IMR-90 (cell line): Measurements from ENCODE around the gene NDUFA13. TPM values are rescaled to one million over a fixed set of nuclear protein-coding genes. Genes with fewer than 3 reads are reported as not detected.

Experiments used
- ATAC-seq: fragments of 200-7000 bp; cut with Tn5 transposase; 2 replicates; pipeline ENCODE4 v1.9.1; 2020; ENCODE audit warnings: low read depth, mild to moderate bottlenecking, moderate library complexity
- BruUV-seq: library from RNA; stranded (reverse); fragments of 400-500 nt; replicated peaks from 2 replicates; lab custom pipeline; 2021; lab: Mats Ljungman, UMichigan
- CTCF ChIA-PET: fragments of 300-600 bp; formaldehyde crosslinking; extraction: SDS; loops from one replicate; lab custom pipeline; 2021; ENCODE audit warnings: antibody characterized with exemption; lab: Yijun Ruan, JAX
- POLR2A ChIA-PET: fragments of 300-600 bp; sonication (Branson Sonifier 250); formaldehyde crosslinking; loops from one replicate; lab custom pipeline; 2022; ENCODE audit warnings: antibody characterized with exemption; ENCODE audit not compliant: unreplicated experiment; lab: Charles Lee
- DNase-seq: peaks from one replicate; pipeline ENCODE4 v3.0.0; 2013
- H2AFZ ChIP-seq: replicated peaks from 2 replicates; pipeline ENCODE3; 2013; ENCODE audit warnings: low read length, mild to moderate bottlenecking; ENCODE audit not compliant: poor library complexity
- H2AK5ac ChIP-seq: 2 replicates; pipeline ENCODE4 v1.6.1; 2013; ENCODE audit warnings: low read depth, low read length, inconsistent platforms
- H2AK9ac ChIP-seq: replicated peaks from 2 replicates; pipeline ENCODE3; 2013; ENCODE audit warnings: mild to moderate bottlenecking, low read depth, low read length, moderate library complexity; ENCODE audit not compliant: poor library complexity
- H2BK120ac ChIP-seq: 2 replicates; pipeline ENCODE4 v1.6.1; 2013; ENCODE audit warnings: low read depth, low read length, inconsistent platforms
- H2BK15ac ChIP-seq: 3 replicates; pipeline ENCODE4 v1.6.1; 2013; ENCODE audit warnings: low read depth, low read length, inconsistent platforms
- H2BK20ac ChIP-seq: 2 replicates; pipeline ENCODE4 v1.6.1; 2013; ENCODE audit warnings: low read depth, mild to moderate bottlenecking, inconsistent platforms, low read length, moderate library complexity
- H2BK5ac ChIP-seq: 2 replicates; pipeline ENCODE4 v1.6.1; 2013; ENCODE audit warnings: mild to moderate bottlenecking, low read depth, low read length, inconsistent platforms; ENCODE audit not compliant: poor library complexity, severe bottlenecking
- H3K14ac ChIP-seq: replicated peaks from 2 replicates; pipeline ENCODE4 v1.6.1; 2013; ENCODE audit warnings: low read depth, low read length, inconsistent platforms
- H3K18ac ChIP-seq: 2 replicates; pipeline ENCODE4 v1.6.1; 2013; ENCODE audit warnings: low read depth, low read length, control low read depth
- H3K23ac ChIP-seq: 2 replicates; pipeline ENCODE4 v1.6.1; 2013; ENCODE audit warnings: low read depth, low read length, inconsistent platforms
- H3K27ac ChIP-seq: 2 replicates; pipeline ENCODE4 v1.5.1; 2013; ENCODE audit warnings: mild to moderate bottlenecking, control low read depth, low read length; ENCODE audit not compliant: insufficient read depth
- H3K27me3 ChIP-seq: 2 replicates; pipeline ENCODE4 v1.6.1; 2013; ENCODE audit warnings: low read length; ENCODE audit not compliant: control insufficient read depth, insufficient read depth
- H3K36me3 ChIP-seq: 2 replicates; pipeline ENCODE4 v1.6.1; 2013; ENCODE audit warnings: low read length, mixed read lengths; ENCODE audit not compliant: control insufficient read depth, insufficient read depth
- H3K4ac ChIP-seq: 2 replicates; pipeline ENCODE4 v1.6.1; 2013; ENCODE audit warnings: low read depth, low read length, inconsistent platforms
- H3K4me1 ChIP-seq: 2 replicates; pipeline ENCODE4 v1.6.1; 2013; ENCODE audit warnings: low read length, mixed read lengths; ENCODE audit not compliant: control insufficient read depth, insufficient read depth
- H3K4me2 ChIP-seq: 2 replicates; pipeline ENCODE4 v1.6.1; 2013; ENCODE audit warnings: low read depth, mild to moderate bottlenecking, control low read depth, low read length, moderate library complexity
- H3K4me3 ChIP-seq: 2 replicates; pipeline ENCODE4 v1.5.1; 2013; ENCODE audit warnings: low read depth, mild to moderate bottlenecking, control low read depth, low read length, moderate library complexity; ENCODE audit not compliant: insufficient read depth
- H3K56ac ChIP-seq: 2 replicates; pipeline ENCODE4 v1.6.1; 2013; ENCODE audit warnings: low read length, inconsistent platforms; ENCODE audit not compliant: insufficient read depth; ENCODE audit errors: extremely low read depth
- H3K79me1 ChIP-seq, 2 experiments: 2 replicates each; pipeline ENCODE4 v1.6.1; 2013; ENCODE audit warnings: low read length in 2 of 2, inconsistent platforms in 1 of 2, low read depth in 1 of 2
- H3K9ac ChIP-seq: 2 replicates; pipeline ENCODE4 v1.6.1; 2013; ENCODE audit warnings: low read depth, low read length, control low read depth
- H3K9me1 ChIP-seq: 2 replicates; pipeline ENCODE4 v1.6.1; 2013; ENCODE audit warnings: low read length, inconsistent platforms; ENCODE audit not compliant: insufficient read depth
- H3K9me3 ChIP-seq: 2 replicates; pipeline ENCODE4 v1.6.1; 2013; ENCODE audit warnings: low read length; ENCODE audit not compliant: control insufficient read depth, insufficient read depth
- H4K20me1 ChIP-seq: 2 replicates; pipeline ENCODE4 v1.6.1; 2013; ENCODE audit warnings: low read length, inconsistent platforms; ENCODE audit not compliant: insufficient read depth
- H4K5ac ChIP-seq: 2 replicates; pipeline ENCODE4 v1.6.1; 2013; ENCODE audit warnings: mild to moderate bottlenecking, low read depth, low read length, control low read depth
- H4K8ac ChIP-seq, 2 experiments: 2 replicates each; pipeline ENCODE4 v1.6.1; 2013; ENCODE audit warnings: low read depth in 2 of 2, low read length in 2 of 2, control low read depth in 1 of 2, inconsistent platforms in 1 of 2
- H4K91ac ChIP-seq: 2 replicates; pipeline ENCODE4 v1.6.1; 2013; ENCODE audit warnings: low read depth, low read length, inconsistent platforms; ENCODE audit not compliant: insufficient read depth
- CEBPB ChIP-seq: IDR thresholded peaks from 2 replicates; pipeline ENCODE4 v1.6.1; 2012; ENCODE audit warnings: low read depth, low read length, improper control_type of control experiment
- CHD1 ChIP-seq: IDR thresholded peaks from 2 replicates; pipeline ENCODE4 v1.6.1; 2012; ENCODE audit warnings: low read depth, low read length, improper control_type of control experiment
- FOS ChIP-seq: fragments of 150-350 bp; IDR thresholded peaks from 2 replicates; pipeline ENCODE4 v1.6.1; 2016; ENCODE audit warnings: low read depth, low read length
- MAFK ChIP-seq: IDR thresholded peaks from 2 replicates; pipeline ENCODE4 v1.6.1; 2012; ENCODE audit warnings: low read depth, low read length, improper control_type of control experiment
- MAZ ChIP-seq: IDR thresholded peaks from 2 replicates; pipeline ENCODE4 v1.6.1; 2012; ENCODE audit warnings: low read depth, mild to moderate bottlenecking, low read length, improper control_type of control experiment, moderate library complexity, borderline replicate concordance
- NFE2L2 ChIP-seq: fragments of 150-350 bp; IDR thresholded peaks from 2 replicates; pipeline ENCODE4 v1.6.1; 2016; ENCODE audit warnings: low read depth, mild to moderate bottlenecking, low read length
- POLR2A ChIP-seq: IDR thresholded peaks from 2 replicates; pipeline ENCODE4 v1.6.1; 2012; ENCODE audit warnings: mild to moderate bottlenecking, low read depth, low read length
- RAD21 ChIP-seq: IDR thresholded peaks from 2 replicates; pipeline ENCODE4 v1.6.1; 2012; ENCODE audit warnings: low read length, improper control_type of control experiment
- RFX5 ChIP-seq: IDR thresholded peaks from 2 replicates; pipeline ENCODE4 v1.8.0; 2012; ENCODE audit warnings: low read depth, mild to moderate bottlenecking, low read length, moderate library complexity
- SMC3 ChIP-seq: fragments of 150-350 bp; IDR thresholded peaks from 2 replicates; pipeline ENCODE4 v1.6.1; 2016; ENCODE audit warnings: low read depth, mild to moderate bottlenecking, antibody characterized with exemption, low read length, moderate library complexity
- WGBS, 2 experiments: methylation state at CpG; one replicate each; pipeline versions ENCODE4 v1.1.5 to v1.1.7; 2013; ENCODE audit warnings: missing lambda C conversion rate in 2 of 2; ENCODE audit not compliant: insufficient read length in 1 of 2; ENCODE audit errors: extremely low coverage in 2 of 2; 5-methylcytosine and 5-hydroxymethylcytosine counted together
- dilution Hi-C: fragments of 300-500 bp; cut with HindIII; formaldehyde crosslinking; loops from one replicate; pipeline ENCODE4 v1.14.3; 2018; ENCODE audit warnings: low sequenced_read_pairs; ENCODE audit not compliant: unreplicated experiment
- in situ Hi-C: fragments of 300-500 bp; cut with MboI; formaldehyde crosslinking; loops from 3 replicates; pipeline ENCODE4 v1.14.3; 2019; ENCODE audit warnings: low sequenced_read_pairs, inconsistent platforms, mixed read lengths
- intact Hi-C: fragments of 100-400 bp; cut with micrococcal nuclease; formaldehyde crosslinking; loops from 2 replicates; pipeline ENCODE4 v1.10.0; 2022
- polyA plus RNA-seq, 3 experiments: library from polyadenylated mRNA; depleted of rRNA; stranded (reverse); fragments of >200 nt; gene quantifications; 2 replicates each; pipeline ENCODE4 v1.2.3, GENCODE V29; 2012; ENCODE audit warnings: low replicate concordance in 1 of 3
- total RNA-seq: library from RNA; depleted of rRNA; stranded (reverse); fragments of >200 nt; gene quantifications from 2 replicates; pipeline ENCODE4 v1.2.3, GENCODE V29; 2012
- TF ChIP-seq, protein P1 (sequence below): fragments of 150-350 bp; IDR thresholded peaks from 2 replicates; pipeline ENCODE4 v1.6.1; 2016; ENCODE audit warnings: low read depth, mild to moderate bottlenecking, low read length, moderate library complexity, borderline replicate concordance
- TF ChIP-seq, protein P2 (sequence below): conservative IDR thresholded peaks from 2 replicates; pipeline ENCODE4 v1.5.1; 2012; ENCODE audit warnings: mild to moderate bottlenecking, low read depth, low read length, improper control_type of control experiment

The NDUFA13 gene
- total and polyA plus RNA-seq, 2 of the 4 experiments (the other 2 are of a cell fraction) = 30.6 to 667 TPM

DNA sequence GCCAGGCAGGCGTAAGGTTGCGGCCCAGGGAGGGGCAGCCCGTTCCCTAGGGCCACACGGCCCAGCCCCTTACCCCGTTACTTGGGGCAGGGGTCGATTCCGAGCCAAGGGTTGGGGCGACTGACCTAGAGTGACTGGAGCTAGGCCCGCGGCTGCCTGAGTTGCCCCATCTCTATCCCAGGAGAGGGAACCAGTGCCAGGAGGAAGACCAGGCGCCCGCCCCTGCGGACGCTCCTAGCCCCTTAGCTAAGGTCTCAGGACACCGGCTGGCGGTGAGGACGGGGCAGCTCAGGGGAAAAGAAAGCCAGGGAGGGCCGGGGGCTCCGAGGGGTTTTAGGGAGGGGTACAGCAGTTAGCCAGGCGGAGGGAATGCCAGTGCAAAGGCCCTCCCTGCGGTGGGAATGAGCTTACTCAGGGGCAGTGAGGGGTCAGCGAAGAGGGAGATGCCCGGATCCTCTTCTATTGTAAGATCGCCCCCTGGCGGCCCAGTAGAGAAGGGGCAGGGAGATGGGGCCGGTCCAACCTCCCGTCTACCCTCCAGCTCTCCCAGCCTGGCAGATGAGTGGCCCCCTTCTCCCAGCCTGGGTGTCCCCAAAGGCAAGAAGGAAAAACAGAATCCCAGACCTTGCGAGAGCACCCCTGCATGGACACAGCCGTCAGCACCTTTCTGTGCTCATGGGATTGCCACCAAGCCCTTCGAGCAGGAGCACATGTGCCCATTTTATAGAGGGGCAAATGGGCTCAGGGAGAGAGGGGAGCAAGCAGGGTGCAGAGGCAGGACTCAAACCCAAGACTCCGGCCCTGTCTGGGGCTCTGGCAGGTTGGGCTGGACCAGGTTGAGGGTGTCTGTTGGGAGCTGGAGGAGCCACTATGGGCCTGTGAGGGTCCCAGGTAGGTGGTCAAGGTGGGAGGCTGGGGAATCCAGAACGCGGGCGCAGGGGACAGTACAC is 38.3 kb downstream of the NDUFA13 start (continued):
- TF ChIP-seq, protein P1, sequence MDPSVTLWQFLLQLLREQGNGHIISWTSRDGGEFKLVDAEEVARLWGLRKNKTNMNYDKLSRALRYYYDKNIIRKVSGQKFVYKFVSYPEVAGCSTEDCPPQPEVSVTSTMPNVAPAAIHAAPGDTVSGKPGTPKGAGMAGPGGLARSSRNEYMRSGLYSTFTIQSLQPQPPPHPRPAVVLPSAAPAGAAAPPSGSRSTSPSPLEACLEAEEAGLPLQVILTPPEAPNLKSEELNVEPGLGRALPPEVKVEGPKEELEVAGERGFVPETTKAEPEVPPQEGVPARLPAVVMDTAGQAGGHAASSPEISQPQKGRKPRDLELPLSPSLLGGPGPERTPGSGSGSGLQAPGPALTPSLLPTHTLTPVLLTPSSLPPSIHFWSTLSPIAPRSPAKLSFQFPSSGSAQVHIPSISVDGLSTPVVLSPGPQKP = no peak

DNA sequence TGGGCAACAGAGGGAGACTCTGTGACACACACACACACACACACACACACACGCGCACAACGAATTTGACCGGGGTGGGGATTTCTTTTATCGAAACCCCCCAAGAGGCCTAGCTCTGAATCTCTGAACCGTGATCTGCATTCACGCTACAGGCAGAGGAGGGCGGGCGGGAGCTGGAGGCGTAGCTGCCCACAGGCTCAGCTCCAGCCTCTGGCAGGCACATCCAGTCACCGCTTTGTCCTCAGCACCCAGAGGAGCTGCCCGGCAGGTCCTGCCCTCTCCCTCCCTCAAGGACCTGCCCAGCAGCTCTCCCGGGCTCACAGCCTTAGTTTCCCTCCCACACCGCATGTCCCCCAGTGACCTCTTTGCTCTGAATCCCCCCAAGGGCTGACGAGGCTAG is 42.0 kb downstream of the NDUFA13 start:
- Histone ChIP-seq H2BK5ac (no peak overlapping the region), H3K4ac (no peak overlapping the region), H3K23ac (no peak overlapping the region), H2AFZ (no peak overlapping the region), H3K4me3 (no peak overlapping the region), H2AK9ac (no peak overlapping the region), H3K4me2 (no peak overlapping the region), H3K27me3 (no peaks in the 10 kb centered on the region), H4K5ac (no peak overlapping the region), H3K36me3 (no peaks in the 10 kb centered on the region), H3K4me1 (no peaks in the 10 kb centered on the region), H2BK20ac (no peak overlapping the region), H2BK120ac (no peak overlapping the region), H3K14ac (no peak overlapping the region), H4K8ac (no peak overlapping the region), H3K9me3 (no peaks in the 10 kb centered on the region), H2BK15ac (no peak overlapping the region), H3K27ac (no peak overlapping the region), H3K9me1 (no peaks in the 10 kb centered on the region; the same call in 1 of the 2 replicates), H4K91ac (no peak overlapping the region), H3K79me1 (no peaks in the 10 kb centered on the region), H3K18ac (no peak overlapping the region), H4K20me1 (no peaks in the 10 kb centered on the region), H3K9ac (no peak overlapping the region), H3K56ac (no peak overlapping the region), H2AK5ac (no peak overlapping the region)
- dilution Hi-C loops = no loop called here
- CTCF ChIA-PET = no interaction called here
- intact Hi-C loops = no loop called here
- 81% methylated on average over 6 of the region's 15 CpGs; no CpG with 5 or more reads in 1 of the 2 experiments for WGBS, 2 experiments
- ATAC-seq (no peak), DNase-seq (no peak)
- POLR2A ChIA-PET = no interaction called here
- in situ Hi-C loops = no loop called here
- no TSS peak for BruUV-seq
- no peak for TF ChIP-seq NFE2L2
- TF ChIP-seq RFX5 = no peak
- TF ChIP-seq POLR2A = no peak
- TF ChIP-seq CHD1 = no peak
- TF ChIP-seq, protein P2, sequence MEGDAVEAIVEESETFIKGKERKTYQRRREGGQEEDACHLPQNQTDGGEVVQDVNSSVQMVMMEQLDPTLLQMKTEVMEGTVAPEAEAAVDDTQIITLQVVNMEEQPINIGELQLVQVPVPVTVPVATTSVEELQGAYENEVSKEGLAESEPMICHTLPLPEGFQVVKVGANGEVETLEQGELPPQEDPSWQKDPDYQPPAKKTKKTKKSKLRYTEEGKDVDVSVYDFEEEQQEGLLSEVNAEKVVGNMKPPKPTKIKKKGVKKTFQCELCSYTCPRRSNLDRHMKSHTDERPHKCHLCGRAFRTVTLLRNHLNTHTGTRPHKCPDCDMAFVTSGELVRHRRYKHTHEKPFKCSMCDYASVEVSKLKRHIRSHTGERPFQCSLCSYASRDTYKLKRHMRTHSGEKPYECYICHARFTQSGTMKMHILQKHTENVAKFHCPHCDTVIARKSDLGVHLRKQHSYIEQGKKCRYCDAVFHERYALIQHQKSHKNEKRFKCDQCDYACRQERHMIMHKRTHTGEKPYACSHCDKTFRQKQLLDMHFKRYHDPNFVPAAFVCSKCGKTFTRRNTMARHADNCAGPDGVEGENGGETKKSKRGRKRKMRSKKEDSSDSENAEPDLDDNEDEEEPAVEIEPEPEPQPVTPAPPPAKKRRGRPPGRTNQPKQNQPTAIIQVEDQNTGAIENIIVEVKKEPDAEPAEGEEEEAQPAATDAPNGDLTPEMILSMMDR = no peak
- no peak for TF ChIP-seq CEBPB
- TF ChIP-seq FOS = no peak
- no peak for TF ChIP-seq SMC3
- no peak for TF ChIP-seq RAD21
- TF ChIP-seq, protein P1 = no peak
- no peak for TF ChIP-seq MAFK
- TF ChIP-seq MAZ = no peak
